ENCODE measurements around the gene PIAS1.
A peak's percentile ranks its signal among the peaks of the same experiment; 100 is the strongest.
"Not testable (repeated sequence)": the region's sequence is repeated elsewhere in the genome, so short reads cannot be mapped to it uniquely, and the experiment has no call there.

The PIAS1 gene

GRCh38 chr15:68038246-68038645 is 15.9 kb upstream of the PIAS1 start:
- DNase-seq, result no peak

- no peak for DNase-seq
These were observed 14.0 kb upstream of the PIAS1 start for GRCh38 chr15:68040144-68040543.

GRCh38 chr15:68042156-68042854 is 11.8 kb upstream of the PIAS1 start:
- peak; percentile 25 for DNase-seq

- no peak for DNase-seq
These were observed 11.3 kb upstream of the PIAS1 start for GRCh38 chr15:68042855-68043222.

GRCh38 chr15:68045289-68046265 is 8.5 kb upstream of the PIAS1 start:
- no peak for DNase-seq

GRCh38 chr15:68047826-68048225 is 6.3 kb upstream of the PIAS1 start:
- DNase-seq, result no peak

GRCh38 chr15:68051109-68051508 is 3.0 kb upstream of the PIAS1 start:
- no peak for DNase-seq

- DNase-seq, result no peak
These were observed 2.2 kb upstream of the PIAS1 start for GRCh38 chr15:68051907-68052306.

GRCh38 chr15:68052431-68052830 is 1.7 kb upstream of the PIAS1 start:
- DNase-seq, result no peak

GRCh38 chr15:68053001-68053400 is 1.1 kb upstream of the PIAS1 start:
- no peak for DNase-seq

- DNase-seq, result peak; percentile 79
These were observed 611 bp downstream of the PIAS1 start for GRCh38 chr15:68054628-68055223.

GRCh38 chr15:68055224-68055705 is 1.1 kb downstream of the PIAS1 start:
- DNase-seq, result peak; percentile 66

- peak; percentile 33 for DNase-seq
These were observed 2.2 kb downstream of the PIAS1 start for GRCh38 chr15:68056097-68056865.

- DNase-seq, result no peak
These were observed 2.9 kb downstream of the PIAS1 start for GRCh38 chr15:68057034-68057433.

GRCh38 chr15:68057758-68058157 is 3.6 kb downstream of the PIAS1 start:
- no peak for DNase-seq

GRCh38 chr15:68058970-68059369 is 4.9 kb downstream of the PIAS1 start:
- not testable (repeated sequence) for DNase-seq

- no peak for DNase-seq
These were observed 5.5 kb downstream of the PIAS1 start for GRCh38 chr15:68059630-68060029.

- DNase-seq, result no peak
These were observed 7.1 kb downstream of the PIAS1 start for GRCh38 chr15:68061171-68061570.

- no peak for DNase-seq
These were observed 7.5 kb downstream of the PIAS1 start for GRCh38 chr15:68061602-68062001.

GRCh38 chr15:68062214-68062613 is 8.1 kb downstream of the PIAS1 start:
- no peak for DNase-seq

GRCh38 chr15:68062946-68063465 is 8.9 kb downstream of the PIAS1 start:
- no peak for DNase-seq

GRCh38 chr15:68063606-68064005 is 9.5 kb downstream of the PIAS1 start:
- DNase-seq, result no peak

Measured in NCI-H526 treated with DMSO at 0.1 percent for 48 hours (cell line).